Ureter (tissue), 1 donor: Measurements from ENCODE around the gene DLG2. TPM values are rescaled to one million over a fixed set of nuclear protein-coding genes. Genes with fewer than 3 reads are reported as not detected.

Experiments used
- DNase-seq: peaks from one replicate; pipeline ENCODE4 v3.0.0-alpha.2; 2020; ENCODE audit warnings: low spot score
- total RNA-seq: library from RNA; stranded (reverse); gene quantifications from one replicate; pipeline ENCODE4 v1.2.4, GENCODE V29; 2023
- donor health status: DM: yes; HTN: yes; CAD: no.

The DLG2 gene
- total RNA-seq, 1 donor from 2014 or later, result 19.5 TPM

DNA sequence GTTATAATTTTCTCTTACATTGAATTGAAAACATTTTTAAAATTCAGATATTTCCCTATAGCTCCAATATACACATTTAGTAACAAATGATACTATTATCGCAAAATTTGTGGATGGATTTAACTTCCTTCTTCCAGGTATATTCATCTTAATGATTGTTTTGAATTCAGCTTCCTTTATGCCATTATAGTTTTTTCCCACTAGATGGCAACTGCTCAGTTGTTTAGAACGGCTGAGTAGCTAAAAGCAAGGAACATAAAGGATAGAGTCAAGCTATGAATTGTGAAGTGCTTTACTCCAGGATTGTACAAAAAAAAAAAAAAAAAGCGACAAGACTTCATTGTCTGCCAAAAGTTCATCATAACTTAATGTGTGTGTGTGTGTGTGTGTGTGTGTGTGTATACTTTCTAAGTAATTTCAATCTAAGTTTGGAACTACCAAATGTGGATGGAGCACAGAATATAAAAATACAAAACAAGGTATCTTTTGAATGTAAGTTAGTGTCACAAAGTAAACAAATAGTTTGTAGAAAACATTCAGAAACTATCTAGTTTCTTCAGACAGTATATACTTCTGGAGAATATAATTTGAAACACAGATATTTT, 846.4 kb downstream of the DLG2 start:
- DNase-seq, result no peak

DNA sequence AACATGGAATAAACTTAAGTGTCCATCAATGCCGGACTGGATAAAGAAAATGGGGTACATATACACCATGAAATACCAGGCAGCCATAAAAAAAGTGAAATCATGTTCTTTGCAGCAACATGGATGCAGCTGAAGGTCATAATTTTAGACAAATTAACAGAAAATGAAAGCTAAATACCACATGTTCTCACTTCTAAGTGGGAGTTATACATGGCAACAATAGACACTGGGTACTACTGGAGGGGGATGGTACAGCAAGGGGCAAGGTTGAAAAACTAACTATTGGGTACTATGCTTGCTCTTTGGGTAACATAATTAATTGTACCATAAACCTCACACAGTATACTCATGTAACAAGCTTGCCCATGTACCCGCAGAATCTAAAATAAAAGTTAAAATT, 851.6 kb downstream of the DLG2 start:
- no peak for DNase-seq

GRCh38 chr11:84763931-84764330, 863.2 kb downstream of the DLG2 start:
- DNase-seq, result no peak

GRCh38 chr11:84757711-84758110, 869.4 kb downstream of the DLG2 start:
- DNase-seq, result no peak

DNA sequence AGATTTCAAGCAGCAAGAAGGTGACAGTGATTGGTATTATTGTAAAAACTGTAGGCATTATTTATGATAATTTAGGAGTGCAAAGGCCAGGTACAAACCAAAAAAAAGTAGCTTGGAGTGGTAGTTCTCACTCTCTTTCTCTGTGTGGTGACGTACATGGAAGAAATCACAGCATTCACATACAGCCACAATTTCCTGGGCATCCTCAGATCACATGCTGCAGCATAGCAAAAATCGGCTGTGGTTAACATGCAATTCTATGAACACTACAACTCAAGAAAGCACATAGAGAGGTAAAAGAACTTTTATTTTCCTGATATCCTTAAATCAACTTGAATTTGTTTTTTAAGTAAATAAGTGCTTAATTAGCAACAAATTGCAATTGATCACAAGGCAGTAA, 875.8 kb downstream of the DLG2 start:
- no peak for DNase-seq

DNA sequence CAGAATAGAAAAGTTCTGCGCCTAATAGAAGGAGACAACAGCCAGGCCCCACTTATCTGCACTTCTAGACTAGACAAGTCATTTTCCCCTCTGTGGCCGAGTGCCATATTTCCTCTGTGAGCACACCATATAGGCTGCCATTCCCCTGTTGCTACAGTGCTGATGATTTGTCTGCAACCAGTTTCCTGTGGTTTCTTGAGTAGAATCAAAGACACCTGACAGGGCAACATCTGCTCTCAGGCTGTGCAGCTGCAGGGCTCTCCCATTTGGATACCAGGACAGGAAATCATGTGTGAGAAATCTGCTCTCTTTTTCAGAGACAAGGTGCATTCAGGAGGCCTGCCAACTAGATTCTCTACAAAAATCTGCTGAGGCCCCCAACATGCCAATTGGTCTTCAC, 879.3 kb downstream of the DLG2 start:
- no peak for DNase-seq

- no peak for DNase-seq
Measured at GRCh38 chr11:84740050-84740449, 887.1 kb downstream of the DLG2 start.

DNA sequence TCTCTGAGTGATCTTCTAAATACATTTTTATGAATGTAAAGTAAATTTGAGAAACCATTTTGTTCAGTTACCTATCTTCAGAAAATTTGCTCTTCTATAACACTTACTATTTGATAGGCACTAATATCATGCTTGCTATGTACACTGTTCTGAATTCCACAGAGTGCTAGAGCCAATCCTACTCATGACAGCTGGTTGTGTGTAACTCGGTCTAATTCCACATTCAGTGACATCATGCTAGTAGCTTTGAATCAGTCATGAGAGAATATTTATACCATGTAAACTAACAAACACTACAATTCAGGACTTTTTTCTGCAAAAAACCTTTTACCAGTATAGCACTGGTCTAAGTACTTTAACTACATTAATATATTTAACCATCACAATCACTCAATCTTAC, 902.9 kb downstream of the DLG2 start:
- no peak for DNase-seq

DNA sequence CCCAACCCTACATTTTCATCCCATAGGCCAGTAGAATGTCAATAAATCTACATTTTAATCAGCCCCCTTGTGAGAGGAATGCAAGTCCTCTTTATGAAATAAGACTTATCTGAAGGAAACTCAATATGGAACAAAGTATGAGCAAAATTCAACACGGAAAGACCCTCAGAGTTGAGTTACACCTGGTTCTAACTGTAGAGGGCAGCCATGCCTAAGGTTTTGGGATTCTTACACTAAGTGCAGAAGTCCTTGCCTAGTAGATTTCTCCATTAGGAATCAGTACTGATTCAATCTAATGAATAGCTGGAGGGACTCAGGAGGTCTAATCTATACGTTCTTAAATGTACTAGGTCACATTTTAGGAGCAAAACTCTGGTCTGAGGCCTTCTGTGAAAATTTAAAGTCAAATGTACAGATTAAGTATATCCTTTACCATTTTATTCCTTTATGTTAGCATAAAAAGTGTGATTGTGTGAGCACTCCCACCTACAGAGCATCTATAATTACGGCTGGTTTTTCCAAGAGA, 904.5 kb downstream of the DLG2 start:
- no peak for DNase-seq

DNA sequence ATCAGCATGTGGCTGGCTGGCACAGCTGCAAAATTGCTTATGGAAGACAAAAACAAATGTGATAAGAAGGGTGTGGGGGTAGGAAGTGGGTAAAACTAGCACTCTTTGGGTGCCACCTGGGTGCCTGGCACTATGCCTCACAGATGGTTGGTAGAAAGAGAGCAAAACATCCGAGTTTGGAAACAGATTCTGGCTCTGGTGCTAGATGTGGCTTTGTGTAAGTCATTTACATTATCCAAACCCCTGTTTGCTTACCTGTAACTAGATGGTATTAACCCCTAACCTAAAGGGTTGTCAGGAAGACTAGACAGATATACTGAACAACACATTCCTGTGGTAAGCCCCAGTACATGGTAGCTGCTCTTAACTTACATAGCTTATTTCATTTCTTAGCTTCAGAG, 905.6 kb downstream of the DLG2 start:
- DNase-seq, result no peak

DNA sequence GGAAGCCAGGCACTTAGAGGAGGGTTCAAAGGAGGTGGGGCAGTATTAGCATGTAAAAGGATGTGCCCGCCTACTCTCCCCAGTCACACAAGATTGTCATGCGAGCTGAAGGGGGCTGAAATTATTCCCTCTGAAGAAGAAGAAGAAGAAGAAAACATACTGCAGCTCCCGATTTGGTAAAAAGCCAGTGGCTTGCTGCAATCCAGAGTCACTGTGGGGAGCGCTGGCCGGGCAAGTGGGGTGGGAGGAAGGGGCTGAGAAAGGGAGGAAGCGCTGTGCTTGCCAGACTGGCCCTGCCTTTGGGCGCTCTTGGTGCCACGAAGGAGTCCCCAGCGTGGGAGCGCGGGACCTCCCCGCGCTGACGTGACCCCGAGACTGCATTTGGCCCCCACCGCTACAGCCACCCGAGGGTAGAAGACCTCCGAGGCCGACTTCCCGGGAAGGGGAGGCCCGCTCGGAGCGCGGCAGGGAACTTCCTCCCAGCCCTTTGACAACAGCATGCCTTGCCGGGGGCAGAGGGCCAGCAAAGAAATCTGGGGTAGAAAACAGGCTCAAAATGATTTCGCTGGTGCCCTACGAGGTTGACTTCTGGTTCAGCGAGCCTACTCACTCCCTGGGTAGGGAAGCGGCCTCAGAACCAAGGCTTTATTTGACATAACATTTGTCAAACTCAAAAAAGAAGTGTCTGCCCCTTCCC, 906.3 kb downstream of the DLG2 start:
- DNase-seq, result peak; percentile 42

- DNase-seq, result peak; percentile 44
Measured at GRCh38 chr11:84719935-84720577, 907.1 kb downstream of the DLG2 start.

- DNase-seq, result no peak
Measured at GRCh38 chr11:84714316-84714780, 912.8 kb downstream of the DLG2 start.

GRCh38 chr11:84691830-84692229, 935.3 kb downstream of the DLG2 start:
- DNase-seq, result no peak

- no peak for DNase-seq
Measured at GRCh38 chr11:84687433-84687832, 939.7 kb downstream of the DLG2 start.

GRCh38 chr11:84686716-84687115, 940.4 kb downstream of the DLG2 start:
- no peak for DNase-seq

- no peak for DNase-seq
Measured at GRCh38 chr11:84685976-84686375, 941.2 kb downstream of the DLG2 start.

- DNase-seq, result no peak
Measured at GRCh38 chr11:84685149-84685548, 942.0 kb downstream of the DLG2 start.

DNA sequence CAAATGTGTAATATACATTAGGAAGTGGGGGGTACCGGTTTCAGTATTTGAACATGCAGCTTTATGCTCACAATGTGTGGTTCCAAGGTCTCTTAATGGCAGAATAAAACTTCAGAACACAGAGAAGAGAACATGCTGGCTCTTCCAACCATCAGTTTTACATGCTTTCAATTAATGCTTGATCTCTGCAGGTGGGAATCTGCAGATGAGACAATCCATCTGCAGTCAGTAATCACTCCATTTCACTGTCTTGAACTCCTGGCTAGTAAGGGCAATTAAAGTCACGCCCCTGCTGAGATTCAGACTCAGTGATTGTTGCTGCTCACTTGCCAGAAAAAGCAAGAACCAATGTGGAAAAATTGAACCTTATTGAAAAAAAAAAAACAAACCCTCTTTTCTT, 945.7 kb downstream of the DLG2 start:
- DNase-seq, result no peak

DNA sequence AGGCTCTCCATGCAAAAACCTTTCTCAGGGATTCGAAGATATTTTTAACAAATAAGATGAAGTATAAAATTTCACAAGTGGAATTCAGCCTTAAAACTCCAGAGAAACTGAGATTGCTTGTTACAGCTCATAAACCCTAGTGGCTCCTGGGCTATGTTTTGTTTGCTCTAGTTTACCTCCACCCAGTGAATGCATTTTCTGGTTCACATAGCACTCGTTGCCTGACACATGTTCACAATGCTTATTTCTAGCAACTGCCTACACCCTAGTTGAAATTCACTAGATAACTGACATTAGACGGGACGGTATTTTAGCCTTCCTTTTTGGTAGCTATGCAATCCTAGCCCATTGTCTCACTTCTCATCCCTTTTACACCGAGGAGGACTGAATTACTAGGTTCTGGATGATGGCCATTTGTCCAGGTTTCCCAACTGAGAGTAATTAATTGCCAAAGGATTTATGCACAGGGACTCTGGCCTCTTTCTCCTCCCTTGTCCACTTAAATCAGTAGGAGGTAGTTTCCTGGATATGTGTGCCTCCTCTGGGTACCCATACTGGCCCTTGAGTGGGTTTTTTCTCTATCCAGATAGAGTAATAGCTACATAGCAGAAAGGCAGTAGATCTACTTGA, 951.6 kb downstream of the DLG2 start:
- DNase-seq, result no peak

DNA sequence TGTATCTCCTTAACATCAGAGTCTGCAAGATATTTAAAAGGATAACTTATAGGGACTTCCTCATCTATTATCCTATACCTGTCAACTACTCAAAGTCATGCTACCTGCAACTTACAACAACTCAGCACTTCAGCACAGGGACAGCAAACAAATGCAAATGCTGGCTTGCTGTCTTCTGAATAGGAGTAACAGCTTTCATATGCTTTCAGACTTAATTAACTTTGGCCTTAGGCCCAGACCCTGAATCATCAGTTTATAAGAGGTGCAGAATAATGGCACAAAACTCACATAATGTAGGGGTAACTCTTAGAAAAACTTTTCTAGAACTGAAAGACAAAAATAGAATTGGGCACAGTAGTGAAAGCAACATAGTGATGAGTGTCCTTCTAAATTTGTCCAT, 953.4 kb downstream of the DLG2 start:
- DNase-seq, result no peak

- DNase-seq, result no peak
Measured at GRCh38 chr11:84671325-84671999, 955.7 kb downstream of the DLG2 start.
